NCI-H2171 treated with DMSO at 0.1 percent for 48 hours (cell line): ENCODE data around the gene CSTF3.
"Not testable (repeated sequence)": the region's sequence is repeated elsewhere in the genome, so short reads cannot be mapped to it uniquely, and the experiment has no call there.

Source experiments
- DNase-seq: peaks from one replicate; lab custom pipeline; 2025; lab: John Stamatoyannopoulos, UW

The CSTF3 gene

DNA sequence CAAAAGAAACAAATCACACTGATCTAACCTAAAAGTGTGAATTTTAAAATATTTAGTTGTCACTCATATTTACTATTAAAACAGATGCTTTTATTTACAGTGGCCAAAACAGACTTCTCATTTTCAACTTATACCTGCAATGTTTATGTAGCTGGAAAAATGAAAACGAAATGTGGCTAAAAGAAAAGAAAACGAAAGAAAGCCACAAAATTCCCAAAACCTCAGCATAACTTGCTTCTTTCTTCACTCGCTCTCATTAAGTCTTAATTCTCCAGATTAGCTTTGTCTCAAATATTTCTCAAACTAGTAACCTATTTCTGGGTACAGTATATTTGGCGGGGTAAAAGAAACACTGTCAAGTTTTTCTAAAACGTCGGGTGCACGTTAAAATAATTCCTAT, 693 bp downstream of the CSTF3 start:
- DNase-seq = no peak

- peak; percentile 43 for DNase-seq
Measured at GRCh38 chr11:33160136-33160535, 1.1 kb downstream of the CSTF3 start.

- not testable (repeated sequence) for DNase-seq
Measured at GRCh38 chr11:33159378-33159867, 1.9 kb downstream of the CSTF3 start.

DNA sequence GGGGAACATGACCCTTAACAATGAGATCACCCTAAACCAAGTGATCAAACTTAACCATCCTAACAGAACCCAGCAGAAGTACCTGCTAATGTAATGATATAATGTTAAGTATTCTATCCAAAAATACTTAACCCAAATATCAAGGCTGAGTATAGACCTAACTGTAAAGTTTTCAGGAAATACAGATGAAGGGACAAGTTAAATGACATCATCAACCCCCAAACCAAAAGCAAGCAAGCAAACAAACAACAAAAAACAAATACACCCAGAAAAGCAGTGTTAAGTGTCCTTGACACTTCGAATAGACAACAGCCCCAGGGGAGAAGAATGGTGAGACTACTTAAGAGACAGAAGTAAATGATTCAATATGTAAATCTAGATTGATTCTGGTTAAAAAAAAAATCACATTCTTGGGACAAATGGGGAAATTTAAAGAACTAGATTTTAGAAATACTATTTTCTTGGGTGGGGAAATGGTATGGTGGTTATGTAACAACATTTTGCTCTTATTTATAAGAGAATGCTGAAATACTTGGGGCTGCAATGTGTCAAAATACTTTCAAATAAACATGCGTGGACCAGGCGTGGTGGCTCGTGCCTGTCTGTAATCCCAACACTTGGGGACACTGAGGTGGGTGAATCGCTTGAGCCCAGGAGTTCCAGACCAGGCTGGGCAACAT, 2.5 kb downstream of the CSTF3 start:
- no peak for DNase-seq

DNA sequence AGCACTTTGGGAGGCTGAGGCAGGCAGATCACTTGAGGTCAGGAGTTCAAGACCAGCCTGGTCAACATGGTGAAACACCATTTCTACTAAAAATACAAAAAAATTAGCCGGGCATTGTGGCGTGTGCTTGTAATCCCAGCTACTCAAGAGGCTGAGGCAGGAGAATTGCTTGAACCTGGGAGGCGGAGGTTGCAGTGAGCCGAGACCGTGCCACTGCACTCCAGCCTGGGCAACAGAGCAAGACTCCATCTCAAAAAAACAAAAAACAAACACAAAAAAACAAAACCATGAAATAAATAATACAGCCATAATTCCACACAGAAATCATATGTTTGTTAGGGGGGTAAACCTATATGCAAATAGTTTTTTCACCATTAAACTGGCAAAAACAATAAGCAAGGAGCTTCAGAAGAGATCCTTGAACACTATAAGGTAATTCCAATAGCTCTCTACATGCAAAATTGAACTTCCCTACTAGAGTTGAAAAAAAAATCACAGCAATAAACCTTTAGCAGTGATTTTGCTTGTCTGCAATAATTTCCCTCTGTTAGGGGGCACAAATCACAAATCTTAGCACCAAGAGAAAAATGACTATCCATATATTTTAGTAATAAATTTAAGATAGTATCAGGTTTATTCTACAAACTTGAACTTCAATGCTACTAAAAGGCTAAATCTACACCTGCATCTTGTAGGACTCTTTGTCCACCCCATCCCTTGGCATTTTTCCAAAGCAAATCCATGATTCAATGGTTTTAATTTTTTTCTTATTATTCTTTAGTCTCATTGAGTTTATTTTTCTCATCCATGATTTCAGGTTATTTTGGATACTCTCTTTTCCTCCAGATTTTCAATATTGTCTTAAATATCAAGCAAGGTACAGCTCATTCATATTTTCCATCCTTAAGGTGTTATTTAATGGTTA, 3.9 kb downstream of the CSTF3 start:
- DNase-seq = no peak

DNA sequence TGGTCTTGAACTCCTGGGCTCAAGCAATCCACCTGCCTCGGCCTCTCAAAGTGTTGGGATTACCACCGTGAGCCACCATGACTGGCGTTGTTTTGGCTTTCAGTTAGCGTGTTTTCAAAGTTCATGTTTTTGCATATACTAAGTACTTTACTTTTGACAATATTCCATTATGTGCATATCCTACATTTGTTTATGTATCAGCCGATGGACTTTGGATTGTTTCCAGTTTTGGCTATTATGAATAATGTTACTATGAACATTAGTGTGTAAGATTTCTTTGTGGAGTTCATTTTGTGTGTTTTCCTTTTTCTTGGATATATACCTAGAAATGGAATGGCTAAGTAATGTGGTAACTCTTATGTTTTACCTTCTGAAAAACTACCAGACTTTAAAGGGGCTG, 9.9 kb downstream of the CSTF3 start:
- DNase-seq = no peak

DNA sequence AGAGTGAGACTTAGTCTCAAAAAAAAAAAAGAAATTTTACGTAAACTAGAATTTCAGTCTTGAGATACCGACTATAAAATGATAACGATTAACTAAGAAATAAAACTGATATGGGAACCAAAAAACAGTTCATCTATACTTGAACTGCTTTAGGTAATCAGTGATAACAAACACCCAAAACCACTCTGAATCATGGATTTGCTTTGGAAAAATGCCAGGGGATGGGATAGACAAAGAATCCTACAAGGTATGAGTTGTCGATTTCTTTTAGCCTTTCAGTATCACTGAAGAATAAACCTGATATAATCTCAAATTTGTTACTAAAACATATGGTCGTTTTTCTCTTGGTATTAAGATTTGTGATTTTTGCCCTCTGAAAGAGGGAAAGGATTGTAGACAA, 13.7 kb downstream of the CSTF3 start:
- no peak for DNase-seq

- DNase-seq = no peak
Measured at GRCh38 chr11:33135768-33136443, 25.4 kb downstream of the CSTF3 start.

GRCh38 chr11:33135216-33135615, 26.1 kb downstream of the CSTF3 start:
- DNase-seq = peak; percentile 41

DNA sequence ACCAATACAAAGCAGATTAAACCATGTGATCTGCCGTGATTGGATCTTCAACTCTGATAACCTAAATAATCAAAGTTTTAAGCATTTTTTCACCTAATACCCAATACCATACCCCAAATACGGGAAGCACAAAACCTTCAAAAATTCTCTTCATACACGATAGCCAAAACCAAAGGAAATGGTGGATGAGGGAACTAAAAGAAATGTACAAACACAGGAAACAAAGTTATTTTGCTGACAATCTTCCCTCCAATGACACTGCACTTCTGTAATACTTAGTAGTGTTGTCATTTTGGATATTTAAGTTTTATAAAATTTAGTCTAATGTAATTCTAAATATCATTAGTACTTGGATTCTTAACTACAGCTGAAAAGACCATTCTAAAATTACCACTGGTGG, 27.0 kb downstream of the CSTF3 start:
- no peak for DNase-seq

DNA sequence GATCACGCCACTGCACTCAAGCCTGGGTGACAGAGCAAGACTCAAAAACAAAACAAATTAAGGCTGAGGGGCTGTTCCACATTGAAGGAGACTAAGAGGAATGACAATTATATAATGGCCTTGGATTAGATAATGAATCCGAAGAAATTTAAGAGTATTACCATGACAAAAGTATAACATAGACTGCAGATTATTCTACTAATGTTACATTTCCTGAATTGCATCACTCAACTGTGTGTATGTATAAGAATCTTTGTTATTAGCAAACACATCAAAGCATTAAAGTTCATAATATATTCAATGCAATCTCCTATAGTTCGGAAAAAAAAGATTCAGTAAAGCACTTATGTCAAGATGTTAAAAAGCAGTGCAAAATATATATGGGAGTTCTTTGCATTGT, 27.5 kb downstream of the CSTF3 start:
- no peak for DNase-seq

DNA sequence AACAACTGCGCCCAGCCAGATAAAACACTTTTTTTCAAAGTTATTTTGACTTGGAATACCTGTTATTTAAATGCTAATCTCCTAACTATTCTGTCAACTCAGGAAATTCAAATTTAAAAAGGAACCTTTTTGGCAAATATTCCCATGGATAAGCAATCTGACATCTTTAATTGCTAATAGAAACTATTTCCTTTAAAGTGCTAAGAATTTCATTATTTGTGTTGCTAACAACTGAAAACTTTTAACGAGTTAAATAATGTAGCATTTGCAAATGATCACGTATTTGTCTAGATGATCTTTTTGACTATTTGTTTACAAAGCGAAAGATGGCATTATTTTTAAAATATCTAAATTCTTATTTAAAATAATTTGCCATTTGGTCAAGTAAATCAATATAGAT, 28.8 kb downstream of the CSTF3 start:
- no peak for DNase-seq

GRCh38 chr11:33128739-33129138, 32.5 kb downstream of the CSTF3 start:
- DNase-seq = no peak

DNA sequence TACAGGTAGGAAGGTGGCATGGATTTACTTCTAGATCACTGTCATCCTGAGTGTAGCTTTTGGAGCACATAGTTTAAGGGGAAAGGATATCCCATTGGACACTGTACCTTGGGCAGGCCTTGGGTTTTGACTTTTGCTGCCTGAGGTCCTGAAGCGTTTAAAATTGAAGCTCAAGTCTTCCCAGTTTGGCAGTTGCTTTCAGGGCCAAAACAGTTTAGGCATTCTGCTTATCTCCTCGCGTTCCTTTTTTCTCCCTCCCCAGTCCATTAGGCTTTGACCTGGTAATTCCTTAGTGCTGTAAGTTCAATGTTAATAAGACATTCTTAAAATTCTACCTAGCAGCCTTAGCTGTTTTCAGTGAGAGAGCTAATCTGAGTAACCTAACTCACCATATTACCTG, 35.7 kb downstream of the CSTF3 start:
- no peak for DNase-seq

GRCh38 chr11:33125025-33125424, 36.3 kb downstream of the CSTF3 start:
- DNase-seq = no peak

GRCh38 chr11:33122696-33123095, 38.6 kb downstream of the CSTF3 start:
- not testable (repeated sequence) for DNase-seq

DNA sequence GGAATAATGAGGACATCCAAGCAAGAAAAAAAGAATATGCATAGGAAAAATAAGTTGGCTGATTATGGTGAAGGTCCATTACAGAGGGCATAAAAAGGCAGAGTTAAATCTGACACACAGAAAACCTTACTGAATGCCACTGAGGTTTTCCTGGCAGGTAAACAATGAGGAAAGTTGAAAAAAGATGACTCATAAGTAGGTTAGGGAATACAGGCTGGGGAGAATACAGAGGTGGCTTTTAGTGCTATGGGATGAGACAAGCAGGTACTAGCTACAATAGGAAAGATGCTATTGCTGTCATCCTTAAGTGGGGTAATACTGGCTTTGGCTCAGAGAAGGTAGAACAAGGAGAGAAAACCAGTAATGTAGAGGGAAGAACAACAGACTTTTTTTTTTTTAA, 44.7 kb downstream of the CSTF3 start:
- peak; percentile 61 for DNase-seq

- peak; percentile 78 for DNase-seq
Measured at GRCh38 chr11:33110083-33110482, 51.2 kb downstream of the CSTF3 start.

DNA sequence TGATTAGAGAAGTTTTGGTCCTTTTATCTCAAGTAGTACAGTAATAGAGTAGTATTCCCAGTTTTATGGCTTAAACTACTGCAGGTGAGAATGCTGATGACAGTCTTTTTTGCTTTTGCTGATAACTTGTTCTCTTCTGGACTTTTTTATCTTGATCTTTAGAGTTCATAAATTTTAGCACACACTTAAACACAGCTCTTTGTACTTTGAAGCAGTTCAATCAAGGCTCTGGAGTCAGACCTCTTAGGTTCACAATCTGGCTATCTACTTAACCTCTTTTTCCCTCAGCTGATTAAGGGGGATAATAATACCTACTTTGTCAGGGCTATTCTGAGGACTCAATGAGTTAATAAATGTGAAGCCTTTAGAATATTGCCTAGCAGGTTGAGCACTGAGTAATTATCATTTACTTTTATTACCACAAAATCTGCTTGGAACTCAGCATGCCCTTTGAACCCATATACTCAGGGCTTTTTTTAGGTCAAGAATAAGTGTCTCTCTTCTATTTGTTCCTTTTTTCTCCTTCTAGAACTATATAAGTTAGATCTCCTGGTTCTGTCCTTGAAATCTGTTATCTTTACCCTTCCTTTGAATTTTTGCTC, 51.9 kb downstream of the CSTF3 start:
- no peak for DNase-seq

DNA sequence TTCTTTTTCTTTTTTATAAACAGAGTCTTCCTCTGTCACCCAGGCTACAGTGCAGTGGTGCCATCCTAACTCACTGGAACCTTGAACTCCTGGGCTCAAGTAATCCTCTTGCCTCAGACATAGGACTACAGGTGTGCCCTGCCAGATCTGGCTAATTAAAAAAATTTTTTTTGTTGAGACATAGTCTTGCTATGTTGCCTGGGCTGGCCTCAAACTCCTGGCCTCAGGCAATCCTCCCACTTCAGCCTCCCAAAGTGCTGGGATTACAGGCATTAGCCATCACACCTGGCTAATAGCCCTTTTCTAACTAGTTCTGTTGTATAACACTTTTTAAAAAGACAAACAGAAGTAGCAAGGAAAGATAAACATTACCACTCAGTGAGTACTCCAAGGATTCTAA, 57.4 kb downstream of the CSTF3 start:
- no peak for DNase-seq

DNA sequence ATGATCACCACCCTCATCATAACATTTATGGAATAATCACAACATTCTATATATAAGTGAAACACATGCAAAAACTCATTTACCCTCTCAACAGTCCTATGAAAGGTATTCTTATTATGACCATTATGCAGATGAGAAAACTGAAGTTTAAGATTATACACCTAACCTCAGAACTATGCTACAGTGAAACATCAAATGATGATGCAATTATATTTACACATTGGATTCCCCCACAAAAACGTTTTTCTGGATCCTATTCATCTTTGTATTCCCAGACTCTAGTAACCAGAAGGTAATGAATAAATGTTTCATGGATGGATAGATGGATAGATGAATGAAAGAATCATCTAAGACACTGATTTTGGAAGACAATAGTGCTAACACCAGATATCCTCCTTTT, 67.1 kb downstream of the CSTF3 start:
- no peak for DNase-seq

GRCh38 chr11:33089776-33090175, 71.5 kb downstream of the CSTF3 start:
- DNase-seq = peak; percentile 44
